Liver (tissue), 9 donors: ENCODE results near the gene KIFC3. TPM values are rescaled to one million over a fixed set of nuclear protein-coding genes. Genes with fewer than 3 reads are reported as not detected.

Experiments used
- DNase-seq: peaks from one replicate; pipeline ENCODE4 v3.0.0-alpha.2; 2017; ENCODE audit warnings: low spot score
- H3K27ac ChIP-seq, 2 donors: one replicate each; pipeline ENCODE4 v1.7.0; 2013; ENCODE audit warnings: inconsistent platforms in 2 of 2, low read length in 2 of 2, control low read depth in 1 of 2, low read depth in 1 of 2, mild to moderate bottlenecking in 1 of 2
- H3K27me3 ChIP-seq, 4 donors: one replicate each; pipeline versions ENCODE4 v1.6.1 to v1.7.0; 2013; ENCODE audit warnings: low read length in 3 of 4, inconsistent platforms in 1 of 4, mild to moderate bottlenecking in 1 of 4, moderate library complexity in 1 of 4; ENCODE audit not compliant: control insufficient read depth in 4 of 4, insufficient read depth in 4 of 4
- H3K36me3 ChIP-seq, 4 donors: one replicate each; pipeline versions ENCODE4 v1.6.1 to v1.7.0; 2013; ENCODE audit warnings: low read length in 3 of 4, mild to moderate bottlenecking in 3 of 4, low read depth in 1 of 4, moderate library complexity in 1 of 4; ENCODE audit not compliant: control insufficient read depth in 4 of 4, insufficient read depth in 3 of 4
- H3K4me1 ChIP-seq, 4 donors: one replicate each; pipeline versions ENCODE4 v1.6.1 to v1.7.0; 2013; ENCODE audit warnings: low read length in 3 of 4, mild to moderate bottlenecking in 3 of 4, moderate library complexity in 1 of 4; ENCODE audit not compliant: control insufficient read depth in 4 of 4, insufficient read depth in 4 of 4
- H3K4me3 ChIP-seq, 3 donors: one replicate each; pipeline versions ENCODE4 v1.6.1 to v1.7.0; 2013; ENCODE audit warnings: low read length in 3 of 3, control low read depth in 1 of 3, low read depth in 1 of 3, mild to moderate bottlenecking in 1 of 3
- H3K9ac ChIP-seq, 2 donors: one replicate each; pipeline ENCODE4 v1.7.0; 2013; ENCODE audit warnings: low read length in 2 of 2, mild to moderate bottlenecking in 2 of 2, moderate library complexity in 2 of 2, control low read depth in 1 of 2, low read depth in 1 of 2
- H3K9me3 ChIP-seq, 4 donors: one replicate each; pipeline versions ENCODE4 v1.6.1 to v1.7.0; 2013; ENCODE audit warnings: low read length in 3 of 4; ENCODE audit not compliant: control insufficient read depth in 4 of 4
- ATF3 ChIP-seq: IDR thresholded peaks from 2 replicates; pipeline ENCODE4 v1.6.1; 2016; ENCODE audit warnings: antibody characterized with exemption
- EGR1 ChIP-seq, 2 donors: IDR thresholded peaks; 2 replicates each; pipeline ENCODE4 v1.6.1; 2016 to 2018; ENCODE audit warnings: antibody characterized with exemption in 2 of 2, low read depth in 2 of 2
- FOXA1 ChIP-seq: IDR thresholded peaks from 2 replicates; pipeline ENCODE4 v1.6.1; 2016; ENCODE audit warnings: antibody characterized with exemption
- FOXA2 ChIP-seq: IDR thresholded peaks from 2 replicates; pipeline ENCODE4 v1.6.1; 2016; ENCODE audit warnings: antibody characterized with exemption
- HNF4A ChIP-seq, 2 donors: conservative IDR thresholded peaks; 2 replicates each; pipeline ENCODE4 v1.6.1; 2016; ENCODE audit warnings: antibody characterized with exemption in 2 of 2, mild to moderate bottlenecking in 2 of 2
- JUND ChIP-seq, 2 donors: IDR thresholded peaks; 2 replicates each; pipeline ENCODE4 v1.6.1; 2016; ENCODE audit warnings: antibody characterized with exemption in 2 of 2
- NR2F2 ChIP-seq: IDR thresholded peaks from 2 replicates; pipeline ENCODE4 v1.6.1; 2016; ENCODE audit warnings: antibody characterized with exemption
- RAD21 ChIP-seq, 2 donors: IDR thresholded peaks; 2 replicates each; pipeline ENCODE4 v1.6.1; 2016; ENCODE audit warnings: antibody characterized with exemption in 2 of 2, mild to moderate bottlenecking in 2 of 2
- REST ChIP-seq: IDR thresholded peaks from 2 replicates; pipeline ENCODE4 v1.6.1; 2016; ENCODE audit warnings: antibody characterized with exemption, mild to moderate bottlenecking
- RXRA ChIP-seq, 2 donors: IDR thresholded peaks; 2 replicates each; pipeline ENCODE4 v1.6.1; 2017 to 2018; ENCODE audit warnings: antibody characterized with exemption in 2 of 2, mild to moderate bottlenecking in 1 of 2
- YY1 ChIP-seq: IDR thresholded peaks from 2 replicates; pipeline ENCODE4 v1.6.1; 2016; ENCODE audit warnings: antibody characterized with exemption, mild to moderate bottlenecking
- WGBS: extraction: QIAGEN DNeasy Blood & Tissue Kit; methylation state at CpG from one replicate; pipeline ENCODE4 v1.1.7; 2013; 5-methylcytosine and 5-hydroxymethylcytosine counted together
- polyA plus RNA-seq, 2 donors: library from polyadenylated mRNA; stranded (reverse) in 1 of 2; unstranded in 1 of 2; fragments of 200-250 nt in 1 of 2; fragments of >200 nt in 1 of 2; fragmentation: Nextera tagmentation in 1 of 2; extraction: Ambion mirVana in 1 of 2; gene quantifications; one replicate each; pipeline versions ENCODE4 v1.2.1 to v1.2.3, GENCODE V29; 2013 to 2015
- total RNA-seq, 2 donors: library from RNA; depleted of rRNA; stranded (reverse); fragments of >200 nt; gene quantifications; one replicate each; pipeline ENCODE4 v1.2.3, GENCODE V29; 2014
- TF ChIP-seq, protein P1 (sequence below): IDR thresholded peaks from 2 replicates; pipeline ENCODE4 v1.6.1; 2016; ENCODE audit warnings: antibody characterized with exemption
- donor health status: healthy.
- donor health status: healthy.
- donor health status: healthy.
- donor health status: healthy.
- donor health status: healthy.

The KIFC3 gene
- total and polyA plus RNA-seq, 4 donors = 16.5 to 103 (median 27.4) TPM

GRCh38 chr16:57761301-57761700 lies 41.0 kb downstream of the KIFC3 start:
- Histone ChIP-seq H3K36me3 (peaks cover 3 to 68% (median 17%) of the 10 kb centered on the region in 4 donors), H3K27ac (no peak overlapping the region)

GRCh38 chr16:57760357-57761160 lies 41.7 kb downstream of the KIFC3 start:
- no peak overlapping the region for H3K9ac ChIP-seq
- H3K9me3 ChIP-seq = no peaks in the 10 kb centered on the region
- H3K27ac ChIP-seq = no peak overlapping the region
- peaks cover 0 to 8% (median 3%) of the 10 kb centered on the region in 4 donors for H3K4me1 ChIP-seq
- peaks cover 0 to 60% (median 18%) of the 10 kb centered on the region in 4 donors for H3K36me3 ChIP-seq
- no peak overlapping the region for H3K4me3 ChIP-seq
- WGBS = 93% methylated on average over 40 of the region's 40 CpGs
- DNase-seq = no peak
- H3K27me3 ChIP-seq = no peaks in the 10 kb centered on the region
- no peak for TF ChIP-seq YY1
- TF ChIP-seq EGR1 (IDR thresholded peaks at IDR 0.05; ENCODE audit: low read depth in 2 of 2) = no peak
- TF ChIP-seq RXRA (IDR thresholded peaks at IDR 0.05) = no peak
- TF ChIP-seq JUND (IDR thresholded peaks at IDR 0.05) = no peak
- no peak for TF ChIP-seq REST
- no peak for TF ChIP-seq HNF4A (conservative IDR thresholded peaks at IDR 0.05)

More at GRCh38 chr16:57761301-57761700, 41.0 kb downstream of the KIFC3 start:
- H3K9ac ChIP-seq = no peak overlapping the region
- 84% methylated on average over 9 of the region's 9 CpGs for WGBS
- no peak for DNase-seq
- H3K4me3 ChIP-seq = no peak overlapping the region
- H3K4me1 ChIP-seq = peaks cover 0 to 8% (median 3%) of the 10 kb centered on the region in 4 donors
- no peaks in the 10 kb centered on the region for H3K27me3 ChIP-seq
- TF ChIP-seq, protein P1, sequence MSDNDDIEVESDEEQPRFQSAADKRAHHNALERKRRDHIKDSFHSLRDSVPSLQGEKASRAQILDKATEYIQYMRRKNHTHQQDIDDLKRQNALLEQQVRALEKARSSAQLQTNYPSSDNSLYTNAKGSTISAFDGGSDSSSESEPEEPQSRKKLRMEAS = no peak
- TF ChIP-seq FOXA2 (no peak), JUND (IDR thresholded peaks at IDR 0.05) (no peak), RXRA (IDR thresholded peaks at IDR 0.05) (no peak), REST (no peak), RAD21 (IDR thresholded peaks at IDR 0.05) (no peak), ATF3 (no peak), NR2F2 (no peak), FOXA1 (no peak)
- H3K9me3 ChIP-seq = no peaks in the 10 kb centered on the region
